DMS79 treated with DMSO at 0.1 percent for 48 hours (cell line): Measurements from ENCODE around the gene SUSD3.

ENCODE experiments used
- DNase-seq: peaks from one replicate; lab custom pipeline; 2025; lab: John Stamatoyannopoulos, UW

SUSD3 gene

DNA sequence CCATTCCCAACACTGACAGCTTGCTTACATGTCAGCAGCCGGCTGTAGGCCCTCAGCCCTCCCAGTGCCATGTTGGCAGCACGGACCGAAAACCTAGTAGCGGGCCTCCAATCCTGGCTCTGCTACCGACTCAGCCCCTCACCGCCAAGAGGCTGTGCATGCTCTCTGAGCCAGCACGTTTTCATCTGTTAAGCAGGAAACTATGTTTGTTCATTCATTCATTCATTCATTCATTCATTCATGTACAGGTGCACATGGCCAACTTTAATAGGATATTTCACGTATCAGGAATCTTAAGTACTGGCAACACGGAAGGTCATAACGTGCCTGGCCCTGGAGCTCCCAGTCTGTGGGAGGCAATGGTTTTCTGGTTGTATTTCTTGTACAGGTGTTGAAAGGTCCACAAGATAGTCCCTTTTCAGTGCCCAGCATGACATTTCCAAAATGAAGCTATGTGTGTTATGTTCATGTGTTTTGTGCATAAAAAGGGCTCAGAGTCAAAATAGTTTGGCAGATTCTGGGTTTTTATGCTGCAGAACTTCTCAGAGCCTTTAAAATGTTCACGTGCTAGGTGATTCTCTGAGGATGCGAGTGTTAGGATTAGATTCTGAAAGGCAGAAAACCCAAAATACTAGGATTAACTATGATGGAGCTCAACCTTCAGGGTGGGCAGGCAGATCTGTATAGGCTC is 17.7 kb downstream of the SUSD3 start:
- DNase-seq, result no peak

DNA sequence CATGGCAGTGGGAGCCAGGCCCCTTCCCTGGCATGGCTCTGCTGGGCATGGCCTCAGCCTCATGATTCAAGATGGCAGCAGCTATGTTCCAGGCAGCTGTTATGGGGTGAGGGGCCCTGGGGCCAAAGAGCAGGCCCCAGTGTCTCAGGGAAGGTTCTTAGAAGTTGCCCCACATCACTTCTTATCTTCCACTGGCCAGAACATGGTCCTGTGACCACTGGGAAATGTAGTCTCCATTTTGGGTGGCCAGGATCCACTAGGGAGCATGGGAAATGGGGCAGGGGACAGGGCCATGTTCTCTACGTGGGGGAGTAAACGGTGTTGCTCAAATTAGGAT is 18.3 kb downstream of the SUSD3 start:
- no peak for DNase-seq

DNA sequence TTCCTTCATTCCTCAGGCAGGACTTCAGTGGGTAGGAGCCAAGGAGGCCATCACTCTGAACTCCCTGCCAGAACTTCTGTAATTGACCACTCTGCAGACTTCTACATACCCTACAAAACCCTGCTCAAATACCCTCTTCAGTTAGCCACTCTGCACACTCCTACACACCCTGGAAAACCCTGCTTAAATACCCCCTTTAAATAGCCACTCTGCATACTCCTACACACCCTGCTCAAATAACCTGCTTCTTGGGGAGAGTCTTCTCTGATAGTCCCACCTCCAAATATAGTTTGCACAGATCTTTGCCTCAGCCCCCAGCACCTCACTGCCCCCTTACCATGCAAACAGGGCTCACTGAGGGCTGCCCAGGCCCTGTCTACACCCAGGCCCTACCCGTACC is 18.9 kb downstream of the SUSD3 start:
- no peak for DNase-seq

DNA sequence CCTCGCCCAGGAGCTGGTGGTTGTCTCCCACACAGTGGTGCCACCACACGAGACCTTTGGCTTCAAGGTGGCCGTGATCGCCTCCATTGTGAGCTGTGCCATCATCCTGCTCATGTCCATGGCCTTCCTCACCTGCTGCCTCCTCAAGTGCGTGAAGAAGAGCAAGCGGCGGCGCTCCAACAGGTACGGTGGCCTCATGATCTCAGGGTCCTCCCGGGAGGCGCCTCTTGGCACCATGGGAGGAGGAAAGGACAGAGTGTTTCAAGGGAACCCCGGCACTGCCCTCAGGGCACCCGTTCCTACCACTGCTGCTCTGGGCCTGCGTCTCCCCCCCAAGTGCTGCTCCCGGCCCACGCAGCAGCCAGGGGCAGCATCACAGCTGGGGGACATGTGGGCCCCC is 19.3 kb downstream of the SUSD3 start:
- DNase-seq, result no peak

DNA sequence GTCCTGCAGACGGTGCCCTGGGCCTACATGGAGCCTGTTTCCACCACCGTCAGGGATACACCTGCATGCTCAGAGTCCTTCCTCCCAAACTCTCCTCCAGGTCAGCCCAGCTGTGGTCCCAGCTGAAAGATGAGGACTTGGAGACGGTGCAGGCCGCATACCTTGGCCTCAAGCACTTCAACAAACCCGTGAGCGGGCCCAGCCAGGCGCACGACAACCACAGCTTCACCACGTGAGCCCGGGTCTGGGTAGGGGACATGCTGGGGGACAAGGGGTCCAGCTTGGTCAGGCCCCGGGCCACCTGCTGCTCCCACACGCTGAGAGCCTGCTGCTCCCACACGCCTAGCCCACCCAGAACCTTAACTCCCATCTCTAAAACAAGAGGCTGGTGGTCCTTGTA is 20.9 kb downstream of the SUSD3 start:
- DNase-seq, result no peak

DNA sequence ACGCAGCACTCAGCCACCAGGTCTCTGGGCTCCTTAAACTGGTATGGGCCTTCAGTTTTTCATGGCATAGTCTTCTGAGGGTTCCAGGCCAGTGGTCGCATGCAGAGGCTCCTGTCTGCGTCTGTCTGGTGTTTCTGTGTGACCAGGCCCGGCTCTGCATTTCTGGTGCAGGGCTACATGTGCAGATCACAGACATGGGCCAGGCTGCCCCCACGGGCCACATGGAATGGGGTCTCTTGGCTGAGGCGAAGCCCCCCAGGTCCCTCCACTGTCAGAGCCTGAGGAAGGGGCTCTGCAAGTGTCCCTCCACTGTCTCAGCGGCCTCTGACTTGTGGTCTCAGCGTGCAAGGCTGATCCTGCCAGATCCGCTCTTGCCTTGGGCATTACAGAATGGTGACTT is 21.9 kb downstream of the SUSD3 start:
- DNase-seq, result no peak

DNA sequence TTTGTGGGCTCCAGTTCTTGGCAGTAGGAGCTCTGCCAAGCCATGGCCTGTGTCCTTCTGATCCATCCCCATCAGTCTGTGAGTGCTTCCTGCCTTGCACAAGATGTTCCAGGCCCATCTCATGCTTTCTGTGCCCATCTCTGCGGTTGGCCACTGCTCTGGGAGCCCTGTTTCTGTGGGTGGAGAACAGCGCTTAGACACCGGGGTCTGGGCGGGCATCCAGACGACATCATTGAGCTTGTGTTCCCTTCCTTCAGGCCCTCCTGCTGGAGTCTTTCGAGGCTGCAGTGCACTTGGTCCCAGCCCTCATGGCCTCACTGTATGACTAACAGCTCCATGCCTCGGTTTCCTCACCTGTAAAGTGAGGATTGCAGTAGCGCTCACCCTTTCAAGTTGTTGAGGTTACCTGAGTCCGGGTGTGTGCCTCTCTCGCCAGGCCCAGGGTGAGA is 22.6 kb downstream of the SUSD3 start:
- no peak for DNase-seq

DNA sequence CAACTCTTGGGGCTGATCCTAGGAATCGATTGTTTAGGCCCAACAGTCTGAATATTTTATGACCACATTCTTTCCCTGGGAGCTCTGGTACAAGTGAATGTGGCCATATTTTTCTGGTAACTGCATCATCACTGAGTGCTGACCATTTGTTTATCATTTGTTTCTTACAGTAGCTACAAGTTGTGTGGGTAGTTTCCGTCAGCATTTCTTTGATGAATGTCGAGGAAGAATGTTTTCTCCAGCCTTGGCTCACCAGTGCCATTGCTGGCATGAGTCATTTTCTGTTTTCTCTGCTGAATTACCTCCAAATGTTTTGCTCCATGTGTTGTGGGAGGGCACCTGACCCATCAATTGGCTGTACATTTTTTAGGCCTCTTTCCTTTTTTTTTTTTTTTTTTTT is 23.4 kb downstream of the SUSD3 start:
- no peak for DNase-seq

DNA sequence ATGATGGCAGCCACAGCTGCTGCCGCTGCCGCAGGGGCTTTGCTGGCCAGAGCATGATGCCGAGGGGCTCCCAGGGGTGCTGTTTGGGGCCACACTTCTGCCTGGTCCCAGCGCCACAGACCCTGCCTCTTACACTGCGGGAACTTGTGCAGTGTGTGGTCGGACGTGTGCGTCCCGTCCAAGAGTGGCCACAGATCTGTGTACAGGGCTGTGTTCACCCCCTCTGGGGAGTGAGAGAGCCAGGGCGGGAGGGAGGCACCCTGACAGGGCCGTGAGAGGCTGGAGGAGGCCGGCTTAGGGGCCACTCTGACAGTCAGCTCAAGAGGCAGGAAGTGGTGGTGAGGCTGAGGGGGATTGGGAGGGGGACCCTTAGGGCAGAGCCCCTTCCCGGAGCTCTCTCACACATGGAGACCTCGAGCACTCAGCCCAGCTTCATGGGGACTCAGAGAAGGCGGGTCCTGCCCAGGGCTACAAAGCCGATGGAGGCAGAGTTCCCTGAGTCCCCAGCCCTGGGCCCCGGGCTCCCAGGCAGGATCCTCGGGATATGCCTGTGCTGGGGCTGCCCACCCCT is 24.4 kb downstream of the SUSD3 start:
- DNase-seq, result no peak

DNA sequence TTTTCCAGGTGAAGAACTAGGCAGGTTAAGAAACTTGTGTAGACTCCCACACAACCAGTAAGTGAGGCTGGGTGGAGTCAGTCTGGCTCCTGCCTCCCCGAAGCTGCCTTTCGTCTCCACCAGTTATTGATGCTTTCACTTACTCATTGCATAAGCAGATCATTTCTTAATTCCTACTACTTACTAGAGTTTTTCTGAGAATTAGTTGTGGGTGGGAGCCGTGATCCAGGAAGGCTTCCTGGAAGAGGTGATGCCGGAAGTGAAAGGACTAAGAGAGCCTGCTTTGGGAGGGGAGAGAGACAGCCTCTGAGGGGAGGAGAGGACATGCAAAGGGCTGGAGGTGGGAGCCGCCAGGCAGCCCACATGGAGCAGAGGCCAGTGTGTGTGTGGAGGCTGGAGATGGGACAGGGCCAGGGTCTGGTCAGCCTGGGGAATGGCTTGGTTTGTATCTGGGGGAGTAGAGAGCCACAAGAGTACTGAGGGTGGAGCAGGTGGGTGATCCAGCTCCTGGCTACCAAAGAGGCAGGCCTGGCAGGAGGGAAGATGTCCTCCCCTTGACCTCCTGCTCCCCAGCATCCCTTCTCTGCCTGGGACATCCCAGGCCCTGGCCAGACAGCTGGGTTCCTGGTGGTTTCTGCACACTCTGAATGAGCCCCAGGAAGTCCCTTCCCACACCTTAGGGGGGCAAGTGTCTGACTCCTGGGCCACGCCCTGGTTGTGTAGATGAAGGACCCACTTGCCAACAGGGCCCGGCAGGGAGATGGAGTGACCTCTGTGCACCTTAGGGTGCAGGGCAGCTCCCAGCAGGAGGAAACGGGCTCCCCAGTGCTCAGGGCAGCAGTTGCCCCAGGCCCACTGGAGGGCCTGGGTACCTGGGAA is 25.3 kb downstream of the SUSD3 start:
- no peak for DNase-seq

DNA sequence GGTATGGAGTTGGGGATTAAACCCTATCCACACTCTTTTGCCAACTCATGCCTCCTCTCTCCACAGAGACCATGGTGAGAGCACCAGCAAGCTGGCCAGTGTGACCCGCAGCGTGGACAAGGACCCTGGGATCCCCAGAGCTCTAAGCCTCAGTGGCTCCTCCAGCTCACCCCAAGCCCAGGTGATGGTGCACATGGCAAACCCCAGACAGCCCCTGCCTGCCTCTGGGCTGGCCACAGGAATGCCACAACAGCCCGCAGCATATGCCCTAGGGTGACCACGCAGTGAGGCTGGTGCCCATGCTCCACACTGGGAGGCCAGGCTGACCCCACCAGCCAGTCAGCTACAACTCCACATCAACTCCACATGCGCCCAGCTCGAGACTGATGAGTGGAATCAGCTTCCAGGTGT is 26.0 kb downstream of the SUSD3 start:
- DNase-seq, result no peak

DNA sequence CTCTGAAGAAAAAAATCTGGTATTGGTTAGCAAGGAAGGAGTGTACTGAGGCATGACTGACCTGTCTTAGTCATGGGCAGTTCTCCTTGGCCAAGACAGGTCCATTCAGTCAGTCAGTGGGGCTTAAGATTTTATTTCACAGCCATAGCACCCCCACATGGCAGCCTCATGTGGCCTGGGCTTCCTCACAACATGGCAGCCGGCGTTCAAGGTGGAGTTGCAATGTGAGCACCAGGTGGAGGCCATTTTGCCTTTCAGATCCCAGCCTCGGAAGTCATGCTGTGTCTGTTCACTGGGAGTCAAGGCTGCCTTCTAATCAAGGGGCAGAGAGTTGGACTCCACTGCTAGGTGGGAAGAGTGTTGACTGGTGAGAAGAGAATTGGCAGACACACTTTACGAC is 27.2 kb downstream of the SUSD3 start:
- no peak for DNase-seq

DNA sequence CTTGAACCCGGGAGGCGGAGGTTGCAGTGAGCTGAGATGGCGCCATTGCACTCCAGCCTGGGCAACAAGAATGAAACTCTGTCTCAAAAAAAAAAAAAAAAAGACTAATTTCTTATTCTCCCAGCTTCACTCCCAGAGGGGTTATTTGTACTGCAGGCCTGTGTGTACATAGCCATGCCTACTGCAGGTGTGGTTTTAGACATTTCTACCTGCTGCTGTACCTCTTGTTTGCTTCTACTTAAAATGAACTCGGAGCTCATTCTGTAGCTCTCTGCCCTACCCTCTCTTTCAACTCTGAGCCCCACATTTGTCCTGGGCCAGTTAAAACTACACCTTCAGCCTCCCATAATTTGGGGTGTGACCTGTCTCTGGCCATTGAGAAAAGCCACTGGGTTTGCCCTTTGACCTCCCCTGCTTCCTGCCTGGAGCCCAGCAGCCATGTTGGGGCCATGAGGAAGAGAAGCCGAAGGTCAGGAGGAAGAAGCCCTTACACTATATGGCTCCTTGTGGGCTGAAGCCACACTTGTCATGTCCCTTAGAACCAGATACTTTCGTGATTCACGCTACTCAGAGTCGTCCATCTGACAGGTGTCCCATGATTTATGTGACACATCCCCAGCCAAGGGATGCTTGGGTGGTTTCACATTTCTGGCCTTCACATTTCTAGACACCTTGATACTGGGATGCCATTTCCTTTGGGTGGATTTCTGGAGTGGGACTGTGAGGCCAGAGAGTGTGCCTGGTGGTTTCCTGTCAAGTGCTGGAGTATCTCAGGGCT is 28.1 kb downstream of the SUSD3 start:
- no peak for DNase-seq

DNA sequence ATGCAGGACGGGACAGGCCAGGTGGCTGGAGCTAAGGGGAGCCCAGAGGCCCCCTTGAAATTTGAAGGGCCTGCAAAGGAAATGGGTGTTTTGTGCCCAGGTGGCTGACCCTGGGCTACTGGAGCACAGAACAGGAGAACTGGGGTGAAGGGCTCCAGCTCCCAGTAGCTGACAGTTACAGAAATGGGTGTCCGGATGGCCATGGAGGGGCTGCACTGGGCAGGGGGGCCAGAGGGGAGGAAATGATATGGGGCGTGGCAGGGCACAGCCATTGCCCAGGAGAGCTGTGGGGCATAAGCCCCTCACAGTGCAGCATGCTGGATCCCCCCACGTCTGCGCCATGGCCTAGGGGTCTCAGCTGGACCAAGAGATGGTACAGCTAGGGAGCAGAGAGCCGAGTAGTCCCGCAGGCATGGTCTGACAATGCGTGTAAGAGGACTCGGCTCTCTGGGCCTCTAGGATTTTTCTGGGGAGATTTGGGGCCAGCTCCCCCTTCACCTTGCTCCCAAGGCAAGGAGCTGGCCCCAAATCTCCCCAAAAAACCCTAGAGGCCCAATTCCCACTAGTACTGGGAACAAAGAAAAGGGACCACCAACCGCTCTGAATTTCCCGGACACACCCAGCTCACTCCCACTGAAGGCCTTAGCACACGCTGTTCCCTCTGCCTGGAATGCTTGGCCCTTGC is 29.6 kb downstream of the SUSD3 start:
- no peak for DNase-seq

DNA sequence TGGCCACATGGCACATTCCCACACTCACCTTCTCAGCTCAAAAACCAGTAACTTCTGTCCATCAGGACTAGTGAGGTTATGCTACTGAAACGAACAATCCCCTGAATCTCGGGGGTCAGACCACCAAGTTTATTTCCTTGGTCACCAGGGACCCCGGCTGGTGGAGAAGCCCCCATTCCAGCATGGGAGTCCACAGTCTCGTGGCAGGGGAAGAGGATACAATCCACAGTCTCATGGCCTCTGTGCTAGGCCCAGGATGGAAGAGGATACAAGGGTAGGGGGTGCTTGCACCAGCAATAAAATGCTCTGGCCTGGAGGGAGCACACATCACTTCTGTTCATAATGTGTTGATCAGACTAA is 30.1 kb downstream of the SUSD3 start:
- no peak for DNase-seq

DNA sequence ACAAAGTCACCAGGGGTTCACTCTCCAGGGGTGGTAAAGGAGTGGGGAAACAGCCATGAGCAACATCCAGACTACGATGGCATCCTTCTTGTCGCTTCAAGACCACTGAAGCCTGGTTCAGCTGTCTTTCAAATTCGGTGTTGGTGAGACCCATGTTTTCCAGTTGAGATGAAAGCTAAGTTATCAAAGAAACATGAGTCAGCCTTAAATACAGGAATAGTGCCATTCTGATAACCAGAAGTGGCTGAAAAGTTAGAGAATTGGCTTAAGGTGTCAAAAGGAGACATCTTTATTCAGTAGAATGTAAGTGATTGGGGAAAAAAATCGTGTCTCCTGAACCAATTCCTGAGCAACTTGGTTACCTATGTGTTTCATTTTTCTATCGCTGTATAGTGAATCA is 30.5 kb downstream of the SUSD3 start:
- no peak for DNase-seq

DNA sequence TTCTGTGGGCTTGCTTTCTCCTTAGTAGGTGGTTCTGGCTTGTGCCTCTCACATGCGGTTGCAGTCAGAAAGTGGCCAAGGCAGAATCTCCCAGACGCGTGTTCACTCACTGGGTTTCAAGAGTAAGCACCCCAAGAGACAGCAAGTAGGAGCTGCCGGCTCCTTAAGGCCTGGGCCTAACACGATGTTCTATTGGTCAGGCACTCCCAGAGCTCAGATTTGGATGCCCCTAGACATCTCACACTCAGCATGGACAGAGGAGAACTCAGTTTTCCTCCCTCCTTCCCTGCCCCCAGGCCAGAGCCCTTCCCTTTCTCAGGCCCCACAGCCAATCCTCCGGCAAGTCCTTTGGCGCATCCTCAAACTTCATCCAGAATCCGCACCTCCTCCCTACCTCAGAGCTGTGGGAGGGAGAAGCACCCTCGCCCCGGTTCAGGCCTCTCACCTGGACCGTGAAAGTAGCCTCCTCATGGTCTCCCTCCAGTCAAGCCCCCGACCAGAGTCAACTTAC is 31.0 kb downstream of the SUSD3 start:
- no peak for DNase-seq

DNA sequence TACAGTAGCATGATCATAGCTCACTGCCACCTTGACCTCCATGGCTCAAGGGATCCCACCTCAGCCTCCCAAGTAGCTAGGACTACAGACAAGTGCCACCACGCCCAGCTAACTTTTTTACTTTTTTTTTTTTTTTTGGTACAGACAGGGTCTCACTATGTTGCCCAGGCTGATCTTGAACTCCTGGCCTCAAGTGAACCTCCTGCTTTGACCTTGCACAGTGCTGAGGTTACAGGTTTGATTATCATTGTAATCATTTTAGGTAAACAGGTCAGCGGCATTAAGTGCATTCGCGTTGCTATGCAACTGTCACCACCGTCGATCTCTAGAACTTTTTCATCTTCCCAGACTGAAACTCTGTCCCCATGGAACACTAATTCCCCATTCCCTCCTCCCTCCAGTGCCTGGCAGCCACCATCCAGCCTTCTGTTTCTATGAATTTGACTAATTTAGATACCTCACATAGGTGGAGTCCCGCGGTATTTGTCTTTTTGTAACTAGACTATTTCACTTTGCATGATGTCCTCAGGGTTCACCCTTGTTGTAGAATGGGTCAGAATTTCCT is 31.7 kb downstream of the SUSD3 start:
- DNase-seq, result no peak

DNA sequence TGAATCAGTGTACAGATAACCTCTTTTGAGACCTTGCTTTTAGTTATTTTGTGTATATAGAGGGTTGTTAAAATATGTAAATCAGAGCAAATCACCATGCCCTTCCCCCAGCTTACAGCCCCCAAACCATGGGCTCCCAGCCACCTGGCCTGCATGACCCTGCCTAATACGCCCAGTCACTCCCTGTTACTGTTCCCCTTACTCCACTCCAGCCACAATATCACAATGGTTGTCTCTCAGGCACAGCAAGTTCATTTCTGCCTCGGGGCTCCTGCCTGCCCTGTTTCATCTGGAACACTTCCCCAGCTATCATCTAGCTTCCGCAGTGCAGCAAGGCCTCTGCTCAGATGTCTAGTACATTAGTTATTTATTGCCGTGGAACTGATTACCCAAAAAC is 32.6 kb downstream of the SUSD3 start:
- no peak for DNase-seq

DNA sequence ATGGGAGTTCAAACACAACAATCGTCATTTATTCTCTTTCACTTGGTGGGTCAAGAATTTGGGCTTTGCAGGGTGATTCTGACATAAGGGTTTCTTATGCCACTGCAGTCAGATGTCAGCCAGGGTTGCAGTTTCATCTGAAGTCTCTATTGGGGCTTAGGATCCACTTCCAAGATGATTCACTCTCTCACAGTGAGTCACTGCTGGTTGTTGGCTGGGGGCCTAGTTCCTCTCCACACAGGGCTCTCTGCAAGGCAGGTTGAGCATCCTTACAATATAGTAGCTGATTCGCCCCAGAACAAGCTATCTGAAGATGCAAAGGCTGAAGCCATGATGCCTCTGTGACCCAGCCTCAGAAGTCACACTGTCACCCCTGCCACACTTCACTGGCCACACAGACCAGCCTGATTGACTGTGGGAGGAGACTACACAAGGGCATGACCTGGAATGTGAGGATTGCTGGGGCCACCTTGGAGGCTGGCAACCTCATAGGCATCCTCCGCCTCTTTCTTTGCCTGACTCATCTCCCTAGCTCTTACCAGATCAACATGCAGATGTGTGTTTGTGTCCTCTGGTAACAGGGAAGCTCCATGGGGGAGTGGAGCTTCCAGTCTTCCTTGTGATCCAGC is 33.1 kb downstream of the SUSD3 start:
- no peak for DNase-seq
